CD14-positive monocyte (primary cell): ENCODE results near the gene HOXA2. TPM values are rescaled to one million over a fixed set of nuclear protein-coding genes. Genes with fewer than 3 reads are reported as not detected.

Experiments
- DNase-seq, 3 donors: peaks; one replicate each; pipeline ENCODE4 v3.0.0-alpha.2; 2011 to 2022
- H2AFZ ChIP-seq: 2 replicates; pipeline ENCODE4 v1.6.0; 2012; ENCODE audit warnings: mild to moderate bottlenecking, low read depth, low read length, inconsistent platforms; ENCODE audit not compliant: insufficient read depth, poor library complexity, severe bottlenecking
- H3K27ac ChIP-seq, 2 donors: 1 replicate in 1 of 2; 2 replicates in 1 of 2; pipeline ENCODE4 v1.5.1; 2012 to 2013; ENCODE audit warnings: low read length in 2 of 2, control low read depth in 1 of 2, inconsistent platforms in 1 of 2, low read depth in 1 of 2, mild to moderate bottlenecking in 1 of 2
- H3K27me3 ChIP-seq, 2 donors: one replicate each; pipeline versions ENCODE4 v1.6.0 to v1.6.1; 2011 to 2013; ENCODE audit warnings: low read length in 2 of 2; ENCODE audit not compliant: control insufficient read depth in 2 of 2, insufficient read depth in 2 of 2
- H3K36me3 ChIP-seq, 2 donors: replicated peaks in 1 of 2; 1 replicate in 1 of 2; 2 replicates in 1 of 2; pipeline versions ENCODE4 v1.5.1 to v1.6.1; 2012 to 2013; ENCODE audit warnings: low read length in 2 of 2, control low read depth in 1 of 2, inconsistent platforms in 1 of 2, mild to moderate bottlenecking in 1 of 2; ENCODE audit not compliant: insufficient read depth in 2 of 2, control insufficient read depth in 1 of 2
- H3K4me1 ChIP-seq, 2 donors: 1 replicate in 1 of 2; 2 replicates in 1 of 2; pipeline versions ENCODE4 v1.5.1 to v1.6.1; 2012 to 2013; ENCODE audit warnings: low read length in 2 of 2, control low read depth in 1 of 2, inconsistent platforms in 1 of 2, mild to moderate bottlenecking in 1 of 2, moderate library complexity in 1 of 2; ENCODE audit not compliant: insufficient read depth in 2 of 2, control insufficient read depth in 1 of 2
- H3K4me2 ChIP-seq: replicated peaks from 2 replicates; pipeline ENCODE3; 2012; ENCODE audit warnings: low read length, moderate library complexity, mild to moderate bottlenecking; ENCODE audit not compliant: poor library complexity, severe bottlenecking; ENCODE audit errors: extremely low read depth
- H3K4me3 ChIP-seq, 3 experiments: fragments of 200-600 bp in 1 of 3; sonication (generic) in 1 of 3; replicated peaks in 1 of 3; 1 replicate in 2 of 3; 2 replicates in 1 of 3; pipeline ENCODE4 v1.5.1; 2011 to 2013; ENCODE audit warnings: low read length in 3 of 3, mild to moderate bottlenecking in 3 of 3, control low read depth in 2 of 3, low read depth in 2 of 3, inconsistent platforms in 1 of 3, moderate library complexity in 1 of 3
- H3K79me2 ChIP-seq: 2 replicates; pipeline ENCODE4 v1.6.0; 2012; ENCODE audit warnings: mild to moderate bottlenecking, control low read depth, inconsistent platforms, low read length, moderate library complexity; ENCODE audit not compliant: insufficient read depth
- H3K9ac ChIP-seq: 2 replicates; pipeline ENCODE4 v1.6.0; 2017; ENCODE audit warnings: low read length, mild to moderate bottlenecking; ENCODE audit not compliant: insufficient read depth, poor library complexity, severe bottlenecking
- H3K9me3 ChIP-seq, 2 donors: replicated peaks in 1 of 2; 1 replicate in 1 of 2; 2 replicates in 1 of 2; pipeline versions ENCODE4 v1.5.1 to v1.6.1; 2012 to 2013; ENCODE audit warnings: low read length in 2 of 2, control low read depth in 1 of 2; ENCODE audit not compliant: control insufficient read depth in 1 of 2, insufficient read depth in 1 of 2
- H4K20me1 ChIP-seq: 2 replicates; pipeline ENCODE4 v1.6.0; 2012; ENCODE audit warnings: mild to moderate bottlenecking, low read length, control low read depth, moderate library complexity; ENCODE audit not compliant: insufficient read depth
- H3K27ac Mint-ChIP-seq, 7 donors: one replicate each; pipeline ENCODE4 v1.8.0; 2020; ENCODE audit warnings: mild to moderate bottlenecking in 7 of 7, mixed read lengths in 7 of 7, moderate library complexity in 6 of 7, inconsistent platforms in 2 of 7
- H3K27me3 Mint-ChIP-seq, 3 donors: one replicate each; pipeline ENCODE4 v1.8.0; 2021 to 2022; ENCODE audit warnings: low read depth in 3 of 3, mild to moderate bottlenecking in 3 of 3, mixed read lengths in 3 of 3, moderate library complexity in 3 of 3, inconsistent platforms in 1 of 3
- H3K36me3 Mint-ChIP-seq, 2 donors: one replicate each; pipeline ENCODE4 v1.8.0; 2020; ENCODE audit warnings: mixed read lengths in 2 of 2, inconsistent platforms in 1 of 2, mild to moderate bottlenecking in 1 of 2
- H3K4me1 Mint-ChIP-seq: one replicate; pipeline ENCODE4 v1.8.0; 2020; ENCODE audit warnings: mild to moderate bottlenecking, mixed read lengths
- H3K4me3 Mint-ChIP-seq, 2 donors: one replicate each; pipeline ENCODE4 v1.8.0; 2020; ENCODE audit warnings: mild to moderate bottlenecking in 2 of 2, mixed read lengths in 2 of 2, moderate library complexity in 1 of 2
- H3K9me3 Mint-ChIP-seq, 7 donors: one replicate each; pipeline ENCODE4 v1.8.0; 2020 to 2022; ENCODE audit warnings: mixed read lengths in 7 of 7, mild to moderate bottlenecking in 6 of 7, moderate library complexity in 6 of 7, inconsistent platforms in 2 of 7
- CTCF ChIP-seq: fragments of 200-600 bp; IDR thresholded peaks from one replicate; pipeline ENCODE4 v1.8.0; 2022; ENCODE audit warnings: antibody characterized with exemption, mild to moderate bottlenecking
- WGBS: methylation state at CpG from one replicate; pipeline ENCODE4 v1.1.5; 2013; ENCODE audit warnings: missing lambda C conversion rate; ENCODE audit not compliant: insufficient coverage; 5-methylcytosine and 5-hydroxymethylcytosine counted together
- intact Hi-C, 2 donors: fragments of 100-400 bp; cut with micrococcal nuclease; formaldehyde crosslinking; loops; one replicate each; pipeline versions ENCODE4 v1.15.0 to v1.15.1; 2023
- polyA plus RNA-seq, 3 donors: library from polyadenylated mRNA; depleted of rRNA in 1 of 3; unstranded in 2 of 3; stranded (reverse) in 1 of 3; fragments of 300-500 nt in 2 of 3; fragments of >200 nt in 1 of 3; fragmentation: Illumina TruSeq in 2 of 3; gene quantifications; 1 replicate in 2 of 3; 2 replicates in 1 of 3; pipeline ENCODE4 v1.2.3, GENCODE V29; 2012 to 2021

Gene HOXA2
- polyA plus RNA-seq, 3 donors, result not detected

DNA sequence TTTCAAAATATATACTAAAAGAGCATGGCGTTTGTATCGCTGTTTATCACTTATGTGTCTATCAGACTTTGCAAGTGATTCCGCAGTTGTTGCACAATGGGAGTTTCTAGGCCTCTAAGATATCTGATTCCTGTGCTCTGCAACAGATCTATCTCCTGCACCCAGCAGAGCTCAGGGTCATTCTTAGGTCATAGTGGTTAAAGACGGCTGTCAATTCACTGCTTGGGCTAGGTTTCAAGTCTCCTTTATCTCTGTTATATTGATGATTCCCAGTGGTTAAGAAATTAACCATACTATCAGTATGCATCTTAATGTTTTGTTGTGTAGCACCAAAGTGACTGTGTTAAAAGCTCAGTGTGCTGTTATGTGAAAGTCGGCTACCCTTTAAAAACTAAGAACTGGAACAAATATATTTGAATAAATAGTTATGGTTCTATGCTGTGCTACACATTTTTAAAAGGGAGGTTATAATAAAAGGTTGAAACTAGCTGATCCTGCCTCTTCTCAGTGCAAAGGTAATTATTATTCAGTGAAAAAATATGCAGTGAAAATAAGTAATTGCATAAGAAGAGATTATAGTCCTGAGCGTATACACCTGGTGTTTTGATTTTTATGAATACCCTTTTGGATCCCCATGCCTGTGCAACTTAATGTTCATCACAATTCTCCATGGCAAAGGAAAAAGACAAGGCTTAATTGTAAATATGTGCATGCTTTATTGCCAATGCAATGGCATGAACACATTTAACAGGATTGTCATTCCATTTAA is 30.7 kb downstream of the HOXA2 start:
- Histone ChIP-seq H3K27ac (no peak overlapping the region), H4K20me1 (no peaks in the 10 kb centered on the region), H3K79me2 (no peaks in the 10 kb centered on the region), H3K4me2 (no peak overlapping the region), H3K9me3 (peaks cover 0 to 4% of the 10 kb centered on the region in 2 donors), H3K9ac (no peak overlapping the region), H3K4me1 (no peaks in the 10 kb centered on the region), H3K36me3 (no peaks in the 10 kb centered on the region), H3K27me3 (no peaks in the 10 kb centered on the region), H3K4me3 (no peak overlapping the region), H2AFZ (no peak overlapping the region)
- Mint-ChIP-seq H3K27me3 (peaks cover 1 to 5% (median 2%) of the 10 kb centered on the region in 3 donors), H3K4me1 (peaks cover 3% of the 10 kb centered on the region), H3K9me3 (peaks cover 0 to 7% (median 4%) of the 10 kb centered on the region in 7 donors), H3K4me3 (no peak overlapping the region), H3K27ac (no peak overlapping the region), H3K36me3 (no peaks in the 10 kb centered on the region)
- no peak for DNase-seq
- WGBS, result 83% methylated on average over 3 of the region's 6 CpGs
- no peak for TF ChIP-seq CTCF
- intact Hi-C loops, result no loop called here

GRCh38 chr7:27068259-27068658 is 34.2 kb downstream of the HOXA2 start:
- 100% methylated on average over 1 of the region's 1 CpG for WGBS
- H3K4me1 ChIP-seq, result no peaks in the 10 kb centered on the region
- no peak for TF ChIP-seq CTCF
- H3K4me2 ChIP-seq, result no peak overlapping the region
- Mint-ChIP-seq H3K27me3 (peaks cover 4 to 5% (median 4%) of the 10 kb centered on the region in 3 donors), H3K4me3 (no peak overlapping the region), H3K4me1 (peaks cover 3% of the 10 kb centered on the region), H3K27ac (no peak overlapping the region), H3K36me3 (no peaks in the 10 kb centered on the region), H3K9me3 (peaks cover 0 to 1% (median 0%) of the 10 kb centered on the region in 7 donors)
- no peaks in the 10 kb centered on the region for H3K79me2 ChIP-seq
- no peak overlapping the region for H3K9ac ChIP-seq
- DNase-seq, result no peak
- H4K20me1 ChIP-seq, result no peaks in the 10 kb centered on the region
- no peaks in the 10 kb centered on the region for H3K27me3 ChIP-seq
- H3K27ac ChIP-seq, result no peak overlapping the region
- intact Hi-C loops, result no loop called here
- no peak overlapping the region for H2AFZ ChIP-seq
- no peaks in the 10 kb centered on the region for H3K36me3 ChIP-seq
- H3K4me3 ChIP-seq, result no peak overlapping the region
- H3K9me3 ChIP-seq, result no peaks in the 10 kb centered on the region
